Endometrium (tissue), 2 donors: Measurements from ENCODE around the gene GULP1.
A peak's percentile ranks its signal among the peaks of the same experiment; 100 is the strongest.

Source experiments
- FAIRE-seq: peaks from 2 replicates; lab custom pipeline; 2012; peaks lifted over from hg19 to GRCh38; lab: Jason Lieb, UNC
- donor health status: control.
- donor health status: control.

The GULP1 gene

GRCh38 chr2:188477564-188478103, 186.0 kb downstream of the GULP1 start:
- no peak for FAIRE-seq

- FAIRE-seq: no peak
These were observed 187.1 kb downstream of the GULP1 start for GRCh38 chr2:188478724-188479123.

DNA sequence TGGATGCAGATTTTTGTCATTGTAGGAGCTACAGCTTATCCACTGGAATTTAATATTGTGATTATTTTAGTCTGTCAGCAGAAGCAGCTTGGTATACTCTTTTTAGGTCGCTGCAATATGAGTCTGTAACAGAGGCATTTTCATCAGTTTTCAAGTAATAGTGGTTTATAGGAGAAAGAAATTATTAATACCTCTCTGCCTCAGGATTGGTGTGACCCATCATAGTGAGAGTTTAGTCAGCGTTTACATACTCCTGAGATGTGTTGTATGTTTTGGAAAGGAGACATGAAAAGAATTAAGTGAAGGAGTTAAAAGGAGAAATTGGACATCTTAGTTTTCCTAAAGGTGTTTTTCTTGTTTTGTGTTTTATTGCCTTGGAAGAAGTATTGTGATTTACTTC, 189.8 kb downstream of the GULP1 start:
- FAIRE-seq: no peak

DNA sequence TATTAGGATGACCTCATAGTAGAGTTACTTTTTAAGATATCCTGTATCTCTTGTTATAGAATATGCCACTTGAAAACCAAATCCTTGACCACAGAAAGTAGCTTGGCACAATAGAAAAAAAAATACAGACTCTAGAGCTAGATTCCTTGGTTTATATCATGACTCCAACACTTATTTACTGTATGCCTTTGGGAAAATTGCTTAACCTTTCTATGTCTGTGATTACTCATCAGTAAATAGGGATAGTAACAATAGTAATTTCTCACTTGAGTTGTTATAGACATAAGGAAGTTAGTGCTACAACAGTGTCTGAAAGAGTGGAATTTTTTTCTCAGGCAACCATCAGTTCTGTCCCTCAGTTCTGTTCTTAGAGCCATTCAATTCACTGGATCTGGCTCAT, 193.8 kb downstream of the GULP1 start:
- no peak for FAIRE-seq

GRCh38 chr2:188492751-188493150, 201.1 kb downstream of the GULP1 start:
- FAIRE-seq: no peak

- FAIRE-seq: no peak
These were observed 203.2 kb downstream of the GULP1 start for GRCh38 chr2:188494906-188495305.

DNA sequence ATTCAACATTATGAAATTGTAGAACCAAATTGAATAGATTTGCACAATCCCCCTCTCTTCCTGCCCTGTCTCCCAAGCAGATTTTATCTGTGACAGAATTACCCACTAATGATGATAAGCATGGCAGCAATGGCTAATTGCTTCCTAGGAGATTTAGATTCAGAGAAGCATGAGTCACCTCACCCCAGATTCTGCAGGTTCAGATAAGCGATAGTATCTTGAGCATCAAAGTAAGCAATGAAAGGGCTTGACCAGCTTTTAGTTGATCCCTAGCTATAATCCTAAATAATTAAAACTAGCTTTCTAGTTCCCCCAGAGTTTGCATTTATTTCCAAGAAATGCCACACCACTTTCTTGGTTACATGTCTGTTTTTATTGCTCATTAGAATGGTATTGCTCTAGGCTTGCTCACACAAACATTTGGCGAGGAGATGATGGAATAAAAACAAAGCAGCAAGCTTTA, 204.3 kb downstream of the GULP1 start:
- FAIRE-seq: peak; percentile 8

GRCh38 chr2:188497726-188498125, 206.1 kb downstream of the GULP1 start:
- no peak for FAIRE-seq

DNA sequence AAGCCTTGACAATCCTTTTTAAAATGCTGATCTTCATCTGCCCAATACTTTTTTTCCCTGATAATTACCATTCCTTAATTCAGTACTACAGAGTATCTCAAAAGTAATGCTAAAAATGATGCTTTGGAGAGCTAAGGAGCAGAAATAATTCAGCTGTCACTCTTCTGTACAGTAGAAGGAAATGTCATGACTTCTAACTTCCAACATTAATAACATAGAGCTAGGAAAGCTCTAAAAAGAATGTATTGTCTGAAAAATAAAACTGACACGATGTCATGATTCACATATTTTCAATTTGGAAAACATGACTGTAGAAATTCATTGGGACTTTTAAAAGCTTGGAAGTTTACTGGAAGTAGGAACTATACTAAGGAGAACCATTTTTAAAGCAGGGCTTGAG, 212.3 kb downstream of the GULP1 start:
- FAIRE-seq: no peak

DNA sequence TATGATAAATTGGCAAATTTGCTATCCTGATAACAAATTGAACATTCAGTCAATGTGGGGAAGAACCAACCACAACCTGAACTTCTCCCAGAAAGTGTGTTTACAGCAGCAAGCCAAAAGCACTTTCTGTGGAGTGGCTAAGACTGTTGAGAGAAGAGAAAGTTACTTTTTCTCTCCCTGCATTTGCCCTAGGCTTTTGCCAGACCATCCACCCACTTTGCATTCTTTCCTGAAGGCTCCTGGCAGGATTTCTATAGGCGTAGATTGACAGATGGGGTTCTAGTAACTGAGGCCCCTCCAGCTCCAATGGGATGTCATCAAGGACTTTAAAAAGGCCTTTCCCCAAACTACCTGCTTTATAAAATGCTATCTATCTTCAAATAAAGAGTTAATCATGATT, 215.2 kb downstream of the GULP1 start:
- FAIRE-seq: no peak

GRCh38 chr2:188511346-188511745, 219.7 kb downstream of the GULP1 start:
- FAIRE-seq: no peak

- peak; percentile 98 for FAIRE-seq
These were observed 220.8 kb downstream of the GULP1 start for GRCh38 chr2:188512456-188512855.

GRCh38 chr2:188515918-188516317, 224.2 kb downstream of the GULP1 start:
- FAIRE-seq: no peak

DNA sequence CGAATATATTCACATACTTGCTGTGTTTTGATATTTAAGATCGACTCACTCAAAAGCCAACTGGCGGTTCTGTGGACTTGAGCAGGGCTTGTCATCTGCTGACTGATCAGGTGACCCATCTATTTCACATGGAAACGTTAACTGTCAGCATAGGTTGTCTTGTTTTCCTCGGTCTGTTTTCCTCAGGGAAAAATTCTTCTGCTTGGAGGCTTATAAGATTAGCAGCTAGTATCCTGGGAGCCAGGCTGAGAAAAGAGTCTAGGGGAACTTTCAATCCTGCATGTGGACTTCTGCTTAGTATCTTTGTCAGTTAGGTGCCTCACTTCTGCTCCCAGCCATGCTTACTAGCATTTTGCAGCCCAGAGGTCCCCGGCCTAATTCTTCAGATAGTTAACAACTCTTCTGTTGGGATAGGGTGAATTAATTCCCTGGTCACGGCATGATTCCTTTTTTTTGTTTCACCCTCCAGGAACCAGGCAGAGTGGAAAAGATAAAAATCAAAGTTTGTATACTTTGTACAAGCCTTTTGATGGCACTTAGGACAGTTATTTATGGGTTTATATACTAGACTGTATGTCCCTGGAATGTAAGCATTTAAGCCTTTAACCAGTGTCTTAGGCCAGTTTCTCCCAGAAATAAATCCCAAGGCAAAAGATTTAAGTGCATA, 226.0 kb downstream of the GULP1 start:
- no peak for FAIRE-seq

DNA sequence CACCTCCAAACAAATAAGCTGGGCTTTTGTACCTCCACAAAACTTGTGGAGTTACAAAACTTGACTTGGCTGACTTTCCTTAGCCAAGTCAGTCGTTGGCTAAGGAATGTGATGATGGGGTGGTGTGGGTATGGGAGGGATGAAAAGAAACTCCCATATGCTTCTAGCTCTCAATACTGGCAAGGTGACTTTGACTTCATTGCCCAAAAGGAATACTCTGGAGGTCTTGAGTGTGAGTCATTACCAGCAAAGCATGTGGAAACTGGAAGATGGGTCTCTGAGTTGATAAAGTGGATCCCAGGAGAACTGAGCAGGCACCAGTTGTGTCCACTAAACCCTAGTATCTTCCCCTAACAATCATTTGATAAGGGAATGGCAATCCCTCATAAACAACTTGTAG, 226.7 kb downstream of the GULP1 start:
- no peak for FAIRE-seq

GRCh38 chr2:188519136-188519535, 227.5 kb downstream of the GULP1 start:
- FAIRE-seq: no peak

GRCh38 chr2:188522517-188522916, 230.8 kb downstream of the GULP1 start:
- peak; percentile 93 for FAIRE-seq

GRCh38 chr2:188523919-188524318, 232.2 kb downstream of the GULP1 start:
- FAIRE-seq: no peak

GRCh38 chr2:188524519-188525113, 232.9 kb downstream of the GULP1 start:
- peak; percentile 98 for FAIRE-seq

GRCh38 chr2:188526701-188527100, 235.0 kb downstream of the GULP1 start:
- peak; percentile 4 for FAIRE-seq

DNA sequence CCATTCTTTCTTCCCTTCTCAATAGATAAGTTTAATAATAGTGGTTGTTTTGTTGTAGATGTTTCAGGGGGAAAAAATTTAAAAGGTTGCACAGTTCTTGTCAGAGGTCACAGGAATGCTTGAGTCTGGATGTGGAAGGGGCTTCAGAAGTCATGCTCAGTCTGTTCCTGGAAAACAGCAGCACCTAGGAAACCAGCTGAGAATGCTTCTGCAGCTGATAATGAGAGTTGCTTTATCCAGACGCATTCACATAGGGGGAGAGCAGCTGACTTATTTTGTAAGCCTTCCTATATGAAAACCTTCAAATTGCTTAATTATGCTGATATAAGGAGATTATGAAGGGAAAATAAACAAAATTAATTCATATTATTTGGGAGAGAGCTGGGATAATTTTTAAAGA, 235.5 kb downstream of the GULP1 start:
- no peak for FAIRE-seq

DNA sequence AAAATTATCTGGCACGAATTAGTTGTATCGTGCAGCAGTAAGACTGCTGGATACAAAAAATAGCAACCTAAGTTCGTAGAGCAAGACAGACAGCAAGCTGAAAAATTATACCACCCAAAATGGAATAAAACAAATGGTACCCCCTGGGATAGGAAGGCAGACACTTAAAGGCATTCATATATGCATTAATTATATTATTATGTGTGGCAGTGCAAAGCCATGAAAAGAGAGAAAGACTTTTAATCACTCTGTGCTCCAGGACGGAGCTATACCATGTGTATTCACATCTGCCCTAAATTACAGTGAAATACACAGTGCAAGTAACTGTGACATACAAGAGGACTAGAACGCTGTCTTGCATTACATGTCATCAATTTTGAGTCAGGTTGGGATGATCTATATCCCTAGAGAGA, 235.9 kb downstream of the GULP1 start:
- FAIRE-seq: no peak

DNA sequence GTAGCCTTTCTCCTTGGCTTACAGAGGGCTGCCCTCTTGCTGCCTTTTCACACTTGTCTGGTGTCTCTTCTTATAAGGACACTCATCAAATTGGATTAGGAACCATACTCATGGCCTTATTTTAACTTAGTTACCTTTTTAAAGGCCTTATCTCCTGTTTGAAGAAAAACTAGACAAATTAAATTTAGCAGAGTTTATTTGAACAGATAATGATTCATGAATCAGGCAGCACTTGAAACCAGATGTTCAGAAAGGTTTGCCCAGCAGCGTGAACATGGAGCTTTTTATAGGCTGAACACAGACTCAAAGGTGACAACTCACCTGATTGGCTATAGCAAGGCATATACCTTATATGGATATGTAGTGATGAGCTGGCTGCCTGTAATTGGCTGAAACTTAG, 238.0 kb downstream of the GULP1 start:
- no peak for FAIRE-seq

GRCh38 chr2:188534875-188535274, 243.2 kb downstream of the GULP1 start:
- peak; percentile 93 for FAIRE-seq
